H1 (cell line): ENCODE data around the gene STX7. TPM values are rescaled to one million over a fixed set of nuclear protein-coding genes. Genes with fewer than 3 reads are reported as not detected.

ENCODE experiments used
- CHD7 ChIP-seq: fragments of 300-600 bp; sonication (generic); IDR thresholded peaks from 2 replicates; pipeline ENCODE4 v1.7.1; 2012; ENCODE audit warnings: low read length, moderate library complexity, mild to moderate bottlenecking, inconsistent platforms; ENCODE audit not compliant: insufficient replicate concordance
- POLR2A ChIP-seq, 2 experiments: IDR thresholded peaks; 1 replicate in 1 of 2; 2 replicates in 1 of 2; pipeline ENCODE4 v1.6.1; 2011; ENCODE audit warnings: low read depth in 2 of 2, low read length in 2 of 2, mild to moderate bottlenecking in 2 of 2; ENCODE audit errors: control extremely low read depth in 1 of 2
- SIRT6 ChIP-seq: IDR thresholded peaks from one replicate; pipeline ENCODE4 v1.7.1; 2012; ENCODE audit warnings: low read length, inconsistent platforms
- polyA plus RNA-seq, 7 experiments: library from polyadenylated mRNA; depleted of rRNA in 3 of 7; stranded (reverse) in 5 of 7; unstranded in 2 of 7; fragments of >200 nt in 5 of 7; fragments of 200-250 nt in 2 of 7; gene quantifications; 1 replicate in 5 of 7; 2 replicates in 1 of 7; 4 replicates in 1 of 7; pipeline versions ENCODE4 v1.2.1 to v1.2.3, GENCODE V29; 2011 to 2013; ENCODE audit warnings: missing spikeins in 2 of 7, mixed read lengths in 2 of 7
- total RNA-seq: library from RNA; stranded (reverse); fragmentation: NEBNext Ultra II Directional; extraction: Animal tissue kit (Norgen Biotek cat#: 25700); gene quantifications from 2 replicates; pipeline ENCODE4 v1.2.1, GENCODE V29; 2021

STX7 gene
- total and polyA plus RNA-seq, 2 of the 8 experiments (the other 6 are each of a cell fraction or from before 2014, with no cell fraction given), result 5.7 to 27.9 TPM

GRCh38 chr6:132495604-132496079 lies 17.3 kb downstream of the STX7 start (continued):
- TF ChIP-seq CHD7 (no peak), SIRT6 (no peak), POLR2A (IDR thresholded peaks at IDR 0.05; ENCODE audit: control extremely low read depth in 1 of 2, low read depth in 2 of 2, low read length in 2 of 2) (no peak)
